Activated CD4-positive, alpha-beta T cell treated with anti-CD3 and anti-CD28 coated beads, Interleukin-2, amount 50 U/mL, for 4 hours (primary cell): ENCODE measurements around the gene BIRC5.
"Not testable (repeated sequence)": the region's sequence is repeated elsewhere in the genome, so short reads cannot be mapped to it uniquely, and the experiment has no call there.

ENCODE experiments used
- DNase-seq, 2 experiments: peaks; one replicate each; pipeline ENCODE4 v3.0.0-alpha.2; 2020

Gene BIRC5

DNA sequence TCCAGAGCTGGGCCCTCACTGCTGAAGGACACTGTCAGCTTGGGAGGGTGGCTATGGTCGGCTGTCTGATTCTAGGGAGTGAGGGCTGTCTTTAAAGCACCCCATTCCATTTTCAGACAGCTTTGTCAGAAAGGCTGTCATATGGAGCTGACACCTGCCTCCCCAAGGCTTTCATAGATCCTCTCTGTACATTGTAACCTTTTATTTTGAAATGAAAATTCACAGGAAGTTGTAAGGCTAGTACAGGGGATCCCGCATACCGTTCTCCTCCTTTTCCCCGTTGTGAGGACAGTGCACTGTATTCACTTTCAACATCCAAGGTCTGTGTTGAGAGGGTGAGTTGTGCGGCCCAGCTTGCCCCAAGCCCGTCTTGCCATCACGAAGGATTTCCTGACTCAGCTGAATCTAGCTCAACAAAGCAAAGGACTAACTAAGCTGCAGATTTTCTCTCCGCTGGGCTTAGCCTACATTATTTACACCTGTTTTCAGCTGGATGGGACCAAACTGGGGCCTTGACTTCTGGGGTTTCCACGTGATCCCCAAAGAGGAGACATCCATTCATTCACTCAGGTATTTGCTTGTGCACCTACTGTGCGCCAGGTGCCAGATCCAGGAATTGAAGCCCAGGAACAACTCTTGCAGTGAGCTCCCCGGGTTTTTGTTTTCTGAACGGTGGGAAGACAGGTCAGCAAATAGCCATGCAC, 12.2 kb downstream of the BIRC5 start:
- no peak for DNase-seq

DNA sequence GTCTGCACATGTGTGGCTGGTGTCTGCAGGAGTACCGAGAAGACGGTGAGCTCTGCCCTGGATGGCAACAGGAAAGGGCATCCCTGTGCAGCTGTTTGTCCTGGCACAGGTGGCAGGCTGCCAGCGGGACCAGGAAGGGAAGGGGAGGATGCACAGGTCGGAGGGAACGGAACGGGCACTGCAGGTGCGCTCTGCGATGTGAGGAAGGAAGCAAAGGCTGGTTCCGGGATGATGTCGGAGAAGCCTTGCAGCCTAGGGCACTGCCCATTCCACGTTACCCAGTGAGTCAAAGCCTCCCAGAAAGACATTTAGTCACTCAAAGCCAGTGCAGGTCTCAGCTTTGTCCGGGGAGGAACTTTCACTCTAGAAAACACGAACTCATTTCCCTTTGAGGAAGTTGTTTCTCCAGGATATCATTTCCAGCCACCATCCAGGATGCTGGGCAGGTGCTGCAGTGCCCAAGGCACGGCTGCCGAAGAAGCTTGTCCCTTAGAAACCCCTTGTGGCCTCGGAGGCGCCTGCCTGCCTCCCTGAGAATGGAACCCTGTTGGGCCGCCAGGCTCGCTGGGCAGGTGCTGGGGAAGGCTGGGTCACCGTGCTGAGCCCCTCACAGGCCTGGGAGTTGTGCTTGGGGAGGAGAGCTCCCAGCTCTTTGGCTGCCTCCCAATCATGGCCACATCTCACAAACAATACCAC, 12.9 kb downstream of the BIRC5 start:
- DNase-seq: no peak

DNA sequence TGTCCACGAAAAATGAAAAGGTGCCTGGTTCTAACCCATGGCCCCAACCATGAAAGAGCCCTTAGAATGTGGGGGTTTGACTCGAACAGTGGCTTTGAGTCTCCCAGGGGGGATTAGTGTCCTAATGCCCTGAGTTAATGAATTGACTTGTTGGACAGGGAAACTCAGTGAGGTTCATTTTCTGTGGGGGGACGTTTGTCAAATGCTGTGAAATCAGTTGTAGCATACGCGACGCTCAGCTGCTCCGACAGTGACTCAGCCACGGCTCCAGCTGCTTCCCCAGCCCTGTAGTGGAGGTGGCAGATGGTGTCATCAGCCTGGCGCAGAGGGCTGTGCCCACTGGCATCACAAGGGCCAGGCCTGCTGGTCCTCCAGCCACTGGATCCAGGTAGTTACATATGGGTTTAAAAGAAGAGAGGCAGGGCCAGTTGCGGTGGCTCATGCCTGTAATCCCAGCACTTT, 13.4 kb downstream of the BIRC5 start:
- no peak for DNase-seq

DNA sequence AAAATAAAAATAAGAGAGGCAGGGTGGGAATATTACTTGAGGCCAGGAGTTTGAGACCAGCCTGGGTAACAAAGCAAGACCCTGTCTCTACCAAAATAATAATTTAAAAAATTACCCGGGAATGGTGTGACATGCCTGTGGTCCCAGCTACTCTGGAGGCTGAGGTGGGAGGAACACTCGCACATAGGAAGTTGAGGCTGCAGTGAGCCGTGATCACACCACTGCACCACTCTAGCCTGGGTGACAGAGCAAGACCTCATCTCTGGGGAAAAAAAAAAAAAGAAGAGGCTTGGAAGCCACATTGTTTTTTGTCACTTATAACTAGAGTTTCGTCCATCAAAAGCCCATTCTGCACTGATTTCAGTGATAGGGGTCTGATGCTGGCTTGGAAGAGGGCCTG, 14.1 kb downstream of the BIRC5 start:
- no peak for DNase-seq

DNA sequence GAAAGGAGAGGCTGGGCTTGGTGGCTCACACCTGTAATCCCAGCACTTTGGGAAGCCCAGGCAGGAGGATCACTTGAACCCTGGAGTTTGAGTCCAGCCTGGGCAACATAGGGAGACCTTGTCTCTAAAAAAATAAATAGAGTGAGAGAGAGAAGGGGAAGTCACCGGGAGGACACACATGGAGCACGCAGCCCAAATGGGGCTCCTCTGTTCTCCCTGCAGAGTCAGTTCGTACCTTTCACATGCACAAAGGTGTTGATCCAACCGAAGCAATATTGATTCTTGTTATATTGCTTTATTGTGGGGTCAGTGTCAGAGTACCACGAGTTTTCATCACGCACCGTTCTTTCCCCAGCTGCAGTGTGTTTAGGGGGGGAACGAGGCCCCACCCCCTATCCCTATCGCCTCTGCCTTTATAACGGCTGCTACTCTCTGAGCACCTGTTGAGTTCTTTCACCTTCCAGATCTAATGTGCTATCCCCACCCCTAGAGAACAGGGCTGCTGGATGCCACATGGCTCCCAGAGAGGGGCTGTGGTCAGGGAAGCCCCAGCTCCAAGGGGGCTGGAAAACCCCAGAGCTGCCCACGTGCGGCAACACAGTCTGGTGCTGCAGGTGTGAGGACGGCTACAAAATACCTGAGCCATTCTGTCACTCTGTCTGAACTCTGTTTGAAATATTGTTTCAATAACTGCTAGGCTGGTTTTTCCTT, 16.4 kb downstream of the BIRC5 start:
- no peak for DNase-seq

DNA sequence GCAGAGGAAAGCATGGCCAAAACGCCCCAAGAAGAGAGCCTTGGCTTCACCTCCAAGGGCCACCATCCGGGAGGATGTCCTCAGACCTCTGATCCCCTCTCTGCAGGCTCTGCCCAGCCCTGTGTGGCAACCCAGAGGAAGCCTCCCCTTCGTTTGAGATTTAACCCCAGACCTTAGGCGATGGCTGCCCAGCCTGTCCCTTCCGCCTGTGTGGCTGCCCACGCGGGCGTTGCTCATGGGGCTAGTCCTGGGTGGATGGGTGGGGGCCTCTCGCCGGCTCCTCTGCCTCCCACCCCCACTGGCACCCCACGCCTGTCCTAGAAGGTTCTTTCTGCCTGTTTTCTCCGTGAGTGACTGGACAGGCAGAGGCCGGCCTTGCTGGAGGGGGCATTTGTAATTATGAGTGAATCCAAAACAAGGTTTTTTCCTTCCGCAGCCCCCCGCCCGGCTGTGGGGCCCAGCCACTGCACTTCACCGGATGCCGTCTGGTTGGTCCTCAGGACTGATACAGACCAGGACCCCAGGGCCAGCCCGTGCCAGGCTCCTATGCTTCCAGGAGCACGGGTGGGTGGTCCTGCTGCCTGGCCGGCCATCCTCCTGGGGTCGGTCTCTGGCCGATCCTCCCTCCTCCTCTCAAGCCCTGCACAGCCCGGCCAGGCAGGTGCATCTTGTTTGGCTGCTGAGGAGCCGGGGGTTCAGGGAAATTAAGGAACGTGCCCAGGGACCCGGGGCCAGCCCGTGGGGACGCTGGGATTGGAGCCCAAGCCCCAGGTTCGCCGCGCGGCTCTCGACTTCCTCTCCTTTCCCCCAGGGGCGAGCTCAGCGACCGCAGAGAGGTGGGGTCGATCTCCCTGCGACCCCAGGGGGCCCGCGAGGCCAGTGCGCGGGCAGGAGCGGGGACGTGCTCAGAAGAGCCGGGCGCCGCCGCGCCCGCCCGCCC, 17.2 kb downstream of the BIRC5 start, which contains the start of gene TMEM235:
TSS of gene TMEM235 (plus strand) at position 636 of the 940 bp plus-strand sequence. CDS start 393 bp downstream, outside the sequence.
- no peak for DNase-seq

DNA sequence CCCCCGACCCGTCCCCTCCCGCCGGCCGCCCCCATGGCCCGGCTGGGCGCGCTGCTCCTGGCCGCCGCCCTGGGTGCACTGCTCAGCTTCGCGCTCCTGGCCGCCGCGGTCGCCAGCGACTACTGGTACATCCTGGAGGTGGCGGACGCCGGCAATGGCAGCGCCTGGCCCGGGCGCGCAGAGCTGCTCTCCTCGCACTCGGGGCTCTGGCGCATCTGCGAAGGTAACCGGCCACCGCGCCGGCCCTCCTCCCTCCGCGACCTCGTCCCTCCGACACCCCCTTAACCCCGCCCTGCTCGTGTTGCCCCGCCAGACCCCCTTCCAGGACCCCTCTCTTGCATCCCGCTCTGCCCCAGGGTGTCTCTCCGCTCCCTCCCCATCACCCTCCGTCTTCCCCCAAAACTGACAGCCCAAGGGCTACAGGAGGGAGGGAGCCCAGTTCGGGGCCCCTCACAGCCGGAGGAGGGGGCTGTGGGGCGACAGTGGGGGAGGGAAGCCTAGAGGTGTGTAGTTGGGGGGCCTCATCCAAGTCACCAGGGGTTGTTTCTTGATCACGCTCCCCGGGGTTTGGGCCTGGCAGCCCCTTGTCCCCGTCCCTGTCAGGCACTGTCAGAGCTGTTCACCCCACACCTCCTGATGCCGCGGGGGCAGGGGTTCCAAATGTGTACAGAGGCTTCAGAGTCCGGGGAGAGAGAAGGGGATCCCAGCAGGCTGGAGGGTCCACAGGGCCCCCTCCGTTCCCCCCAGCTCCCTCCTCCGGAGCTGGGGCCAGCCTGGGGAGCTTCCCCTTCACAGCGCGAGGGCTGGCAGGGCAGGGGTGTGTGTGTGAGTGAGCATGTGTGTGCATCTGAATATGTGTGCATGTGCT, 18.2 kb downstream of the BIRC5 start:
- DNase-seq: no peak

DNA sequence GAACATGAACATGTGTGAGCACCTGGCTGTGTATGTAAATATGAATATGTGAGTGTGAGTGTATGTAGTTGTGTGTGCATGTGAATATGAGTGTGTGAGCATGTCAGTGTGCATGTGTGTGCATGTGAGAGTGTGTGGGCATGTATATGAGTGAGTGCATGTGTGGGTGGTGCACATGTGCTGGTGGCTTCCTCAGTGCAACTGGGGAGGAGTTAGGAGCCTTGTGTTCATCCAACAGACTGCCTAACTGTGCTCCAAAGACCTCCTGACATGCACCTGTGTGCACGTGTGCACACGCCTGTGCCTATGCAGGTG, 18.8 kb downstream of the BIRC5 start:
- no peak for DNase-seq

DNA sequence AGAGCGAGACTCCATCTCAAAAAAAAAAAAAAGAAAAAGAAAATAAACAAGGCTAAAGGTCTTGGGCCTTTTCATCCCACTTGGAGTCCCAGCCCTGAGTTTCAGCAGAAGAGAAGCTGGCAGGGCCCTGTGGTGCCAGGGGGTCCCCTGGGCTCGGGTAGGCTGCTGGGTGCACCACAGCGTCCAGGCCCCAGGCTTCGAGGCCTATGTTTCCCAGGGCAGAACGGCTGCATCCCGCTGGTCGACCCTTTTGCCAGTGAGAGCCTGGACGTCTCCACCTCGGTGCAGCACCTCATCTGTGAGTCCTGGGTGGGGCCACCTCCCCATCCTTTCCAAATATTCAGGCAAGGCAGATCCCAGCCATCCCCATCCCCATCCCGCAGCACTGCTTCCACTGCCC, 19.6 kb downstream of the BIRC5 start:
- DNase-seq: no peak

DNA sequence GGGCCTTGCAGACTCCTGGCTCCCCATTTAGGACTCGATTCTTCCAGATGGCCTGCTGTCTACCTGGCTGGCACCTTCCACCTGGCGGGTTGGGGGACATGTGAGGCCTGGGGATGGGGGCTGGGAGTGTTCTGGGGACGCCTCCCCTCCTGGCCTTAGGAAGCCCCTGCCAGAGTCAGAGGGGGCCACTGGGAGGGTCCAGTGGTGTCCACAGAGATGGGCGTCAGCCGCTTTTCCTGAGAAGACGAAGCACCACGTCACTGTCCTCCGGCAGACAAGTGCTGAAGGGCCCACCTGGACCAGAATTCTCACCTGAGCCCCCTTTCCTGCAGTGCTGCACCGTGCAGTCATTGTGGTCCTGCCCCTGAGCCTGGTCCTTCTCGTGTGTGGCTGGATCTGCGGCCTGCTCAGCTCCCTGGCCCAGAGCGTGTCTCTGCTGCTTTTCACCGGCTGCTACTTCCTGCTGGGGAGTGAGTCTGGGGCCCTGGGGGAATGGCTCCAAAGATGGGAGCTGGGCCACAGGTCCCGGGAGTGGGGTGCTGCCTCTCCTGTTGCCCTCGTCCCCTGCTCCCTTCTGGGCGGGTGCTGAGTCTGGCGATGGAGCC, 20.3 kb downstream of the BIRC5 start:
- no peak for DNase-seq

DNA sequence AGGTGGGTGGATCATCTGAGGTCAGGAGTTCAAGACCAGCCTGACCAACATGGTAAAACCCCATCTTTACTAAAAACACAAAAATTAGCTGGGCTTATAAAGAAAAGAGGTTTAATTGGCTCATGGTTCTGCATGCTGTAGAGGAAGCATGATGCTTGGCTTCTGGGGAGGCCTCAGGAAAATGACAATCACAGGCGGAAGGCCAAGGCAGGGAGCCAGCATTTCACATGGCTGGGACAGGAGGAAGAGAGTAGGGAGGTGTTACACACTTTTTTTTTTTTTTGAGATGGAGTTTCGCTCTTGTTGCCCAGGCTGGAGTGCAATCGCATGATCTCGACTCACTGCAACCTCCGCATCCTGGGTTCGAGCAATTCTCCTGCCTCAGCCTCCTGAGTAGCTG, 21.0 kb downstream of the BIRC5 start:
- not testable (repeated sequence) for DNase-seq

DNA sequence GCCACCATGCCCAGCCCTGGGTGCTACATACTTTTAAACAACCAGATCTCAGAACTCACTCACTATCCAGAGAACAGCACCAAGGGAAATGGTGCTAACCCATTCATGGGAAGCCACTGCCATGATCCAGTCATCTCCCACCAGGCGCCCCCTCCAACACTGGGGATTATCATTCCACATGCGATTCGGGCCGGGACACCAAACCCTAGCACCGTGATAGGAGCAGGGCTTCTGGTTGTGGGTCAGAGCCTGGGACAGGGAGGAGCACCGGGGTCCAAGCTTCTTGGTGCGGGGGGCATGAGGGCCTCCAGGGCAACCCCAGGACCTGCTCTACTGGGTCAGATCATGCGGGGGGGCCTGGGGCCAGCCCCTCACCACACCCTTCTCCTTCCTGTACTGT, 21.8 kb downstream of the BIRC5 start:
- DNase-seq: no peak

DNA sequence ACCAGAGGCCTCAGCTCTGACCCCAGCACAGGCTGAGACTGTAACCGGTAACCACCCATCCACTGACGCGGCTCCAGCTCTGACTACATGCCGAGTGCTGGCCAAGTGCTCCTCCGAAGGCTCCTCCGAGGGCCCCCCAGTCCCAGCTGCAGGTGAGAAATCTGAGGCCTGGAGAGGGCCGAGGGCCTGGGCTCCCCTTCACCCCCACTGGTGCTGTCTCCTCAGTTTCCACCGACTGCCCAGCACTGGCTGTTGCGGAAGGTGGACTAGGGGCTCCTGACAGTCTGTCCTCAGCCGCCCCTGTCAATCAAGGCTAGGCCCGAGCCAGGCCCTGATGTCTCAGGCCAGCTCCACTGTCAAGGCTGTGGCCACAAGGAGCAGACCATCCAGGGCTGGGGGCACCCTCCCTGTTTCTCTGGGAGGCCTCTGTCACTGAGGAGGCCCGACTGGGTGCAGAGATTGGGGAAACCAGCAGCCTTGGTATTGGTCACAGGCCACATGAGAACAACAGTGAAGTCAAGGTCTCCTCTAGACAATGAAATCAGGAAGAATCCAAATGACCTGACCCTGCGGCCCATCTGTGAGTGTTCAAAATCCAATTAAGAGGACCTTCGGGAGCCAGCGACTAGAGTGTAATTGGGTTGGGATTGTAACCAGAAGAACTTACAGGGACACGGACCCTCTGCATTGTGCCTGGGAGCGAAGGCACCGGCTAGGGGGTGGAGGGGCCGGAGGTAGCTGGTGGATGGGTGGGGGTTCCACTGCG, 22.5 kb downstream of the BIRC5 start:
- no peak for DNase-seq

DNA sequence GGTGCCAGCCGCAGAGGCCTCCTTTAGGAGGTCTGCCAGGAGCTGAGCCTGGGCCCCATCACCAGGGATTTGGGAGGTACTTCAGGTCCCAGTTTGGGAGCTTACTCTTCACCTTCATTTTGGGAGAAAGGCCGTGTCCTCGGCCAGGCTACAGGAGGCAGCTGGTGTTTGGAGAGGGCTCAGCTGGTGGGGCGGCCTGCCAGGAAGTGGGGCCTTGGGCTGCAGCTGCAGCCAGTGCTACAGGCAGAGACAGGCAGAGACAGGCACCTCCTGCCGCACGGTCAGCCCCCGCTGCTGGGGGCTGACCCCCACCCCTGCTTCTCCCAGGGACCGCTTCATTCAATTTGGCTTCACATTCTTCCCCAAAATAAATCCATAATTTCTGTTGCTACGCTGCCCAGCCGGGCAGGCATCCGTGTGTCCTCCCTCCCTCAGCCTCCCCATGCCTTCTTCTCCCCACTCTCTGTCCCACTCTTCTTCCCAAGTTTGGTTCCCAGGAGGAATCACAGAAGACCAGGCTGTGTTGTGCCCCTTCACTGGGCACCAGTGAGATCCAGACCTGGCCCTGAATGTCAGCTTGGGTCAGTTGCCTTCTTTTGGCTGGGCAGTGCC, 23.5 kb downstream of the BIRC5 start:
- no peak for DNase-seq

DNA sequence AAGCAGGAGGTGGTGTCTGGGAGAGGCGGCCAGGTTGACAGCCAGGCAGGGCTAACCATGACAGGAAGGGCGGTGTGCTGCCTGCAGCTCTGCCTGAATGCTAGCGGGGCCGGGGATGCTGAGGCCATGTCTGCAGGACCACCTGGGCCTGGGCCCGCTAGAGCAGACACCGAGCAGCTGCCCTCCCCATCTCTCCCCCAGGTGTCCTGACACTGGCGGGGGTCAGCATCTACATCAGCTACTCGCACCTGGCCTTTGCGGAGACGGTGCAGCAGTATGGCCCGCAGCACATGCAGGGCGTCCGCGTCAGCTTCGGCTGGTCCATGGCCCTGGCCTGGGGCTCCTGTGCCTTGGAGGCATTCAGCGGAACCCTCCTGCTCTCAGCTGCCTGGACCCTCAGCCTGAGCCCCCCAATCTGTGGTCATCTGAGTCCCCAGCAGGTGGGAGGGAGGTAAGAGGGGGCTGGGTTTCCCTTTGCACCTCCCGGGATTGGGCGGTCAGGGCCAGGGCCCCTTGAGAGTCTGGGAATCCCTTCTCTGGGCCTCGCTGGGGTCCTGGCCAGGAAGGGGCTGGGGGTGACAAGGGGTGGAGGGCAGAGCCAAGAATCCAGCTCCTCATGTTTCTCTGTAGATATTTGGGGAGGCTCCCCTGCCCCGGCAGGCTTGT, 24.9 kb downstream of the BIRC5 start:
- no peak for DNase-seq

DNA sequence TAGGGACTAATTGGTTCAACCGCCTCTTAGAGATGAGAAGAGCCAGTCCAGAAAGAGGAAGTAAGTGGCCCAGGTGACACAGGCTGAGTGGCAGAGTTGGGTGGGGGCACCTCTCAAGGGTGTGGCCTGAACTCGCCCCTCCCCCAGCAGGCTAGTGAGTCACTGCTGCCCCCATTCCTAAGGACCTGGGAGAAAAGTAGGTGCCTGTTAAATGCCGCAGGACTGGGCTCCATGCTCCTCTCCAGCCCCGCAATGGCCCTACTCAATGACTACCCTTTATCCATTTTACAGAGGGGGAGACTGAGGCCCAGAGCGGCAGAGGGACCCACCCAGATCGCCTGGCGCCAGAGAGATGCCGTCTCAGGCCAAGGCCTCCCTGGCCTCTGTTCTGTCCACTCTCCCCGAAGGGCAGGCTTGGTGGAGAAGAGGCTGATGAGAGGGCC, 25.5 kb downstream of the BIRC5 start:
- DNase-seq: no peak

DNA sequence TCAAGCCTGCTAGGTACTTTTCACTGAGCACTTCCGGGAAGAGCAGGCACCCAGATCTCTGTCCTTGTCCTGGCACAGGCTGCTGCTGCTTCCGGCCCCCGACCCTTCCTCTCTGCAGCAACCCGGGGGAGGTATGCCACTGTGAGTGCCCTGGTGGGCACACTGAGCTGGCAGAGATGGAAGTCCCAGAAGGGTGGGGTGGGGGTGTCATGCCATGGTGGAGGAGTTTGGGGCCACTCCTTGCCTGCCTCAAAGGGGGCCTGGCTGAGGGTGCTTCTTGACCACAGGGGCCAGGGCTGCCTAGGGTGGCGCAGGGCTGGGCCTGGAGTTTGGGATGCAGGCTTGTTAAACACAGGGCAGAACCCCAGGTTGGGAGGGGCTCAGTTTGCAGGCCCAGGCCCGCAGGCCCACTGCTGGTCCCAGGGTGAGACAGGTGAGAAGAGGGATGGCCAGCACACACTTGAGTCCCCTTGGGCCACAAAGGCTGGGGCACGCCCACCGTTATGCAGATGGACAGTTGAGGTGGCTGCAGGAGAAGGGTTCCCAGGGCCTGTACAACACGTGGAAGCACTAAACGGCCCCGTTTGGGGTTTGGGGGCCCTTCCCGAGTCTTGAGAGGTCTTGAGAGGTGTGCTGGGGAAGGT, 26.1 kb downstream of the BIRC5 start:
- no peak for DNase-seq

DNA sequence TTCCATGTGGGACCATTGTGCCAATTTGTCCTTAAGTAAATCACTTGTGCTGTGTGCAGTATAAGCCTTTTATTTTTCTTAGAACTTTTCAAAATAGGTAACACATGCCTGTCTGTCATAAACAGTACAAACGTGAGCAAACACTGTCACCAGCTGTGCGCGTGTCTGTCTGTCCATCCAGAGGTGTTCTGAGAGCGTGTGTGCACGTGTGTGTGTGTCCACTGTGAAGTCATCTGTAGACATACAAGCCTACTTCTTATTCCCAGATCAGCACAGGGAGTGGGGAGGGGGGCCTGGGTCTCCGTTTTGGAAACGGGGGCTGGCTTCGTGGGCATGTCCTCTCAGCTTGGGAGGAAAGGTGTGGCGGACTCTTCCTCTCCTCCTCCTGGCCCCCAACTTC, 26.8 kb downstream of the BIRC5 start:
- no peak for DNase-seq
